Globus pallidus (tissue), 1 donor: ENCODE measurements around the gene KISS1R.

ENCODE experiments used
- DNase-seq: peaks from one replicate; pipeline ENCODE4 v3.0.0-alpha.2; 2015; ENCODE audit warnings: low spot score

The KISS1R gene

GRCh38 chr19:924553-925086, 7.5 kb downstream of the KISS1R start:
- DNase-seq: no peak

- DNase-seq: no peak
Measured at GRCh38 chr19:925087-925525, 8.0 kb downstream of the KISS1R start.

- DNase-seq: peak; percentile 66
Measured at GRCh38 chr19:925526-926322, 8.6 kb downstream of the KISS1R start, which contains the start of gene ARID3A. TSS of gene ARID3A (plus strand) at chr19:926035. CDS start at chr19:929529, 3,494 bp downstream.

GRCh38 chr19:926323-926588, 9.1 kb downstream of the KISS1R start:
- no peak for DNase-seq

GRCh38 chr19:926589-927350, 9.6 kb downstream of the KISS1R start:
- peak; percentile 42 for DNase-seq

- DNase-seq: no peak
Measured at GRCh38 chr19:927351-927779, 10.2 kb downstream of the KISS1R start.

GRCh38 chr19:927780-928401, 10.8 kb downstream of the KISS1R start:
- no peak for DNase-seq

- DNase-seq: no peak
Measured at GRCh38 chr19:928471-929202, 11.5 kb downstream of the KISS1R start.

GRCh38 chr19:929203-929890, 12.2 kb downstream of the KISS1R start:
- no peak for DNase-seq

- no peak for DNase-seq
Measured at GRCh38 chr19:929891-930258, 12.7 kb downstream of the KISS1R start.

GRCh38 chr19:931860-932647, 14.9 kb downstream of the KISS1R start:
- DNase-seq: no peak

- no peak for DNase-seq
Measured at GRCh38 chr19:932648-933552, 15.8 kb downstream of the KISS1R start.

- no peak for DNase-seq
Measured at GRCh38 chr19:933553-933882, 16.4 kb downstream of the KISS1R start.

GRCh38 chr19:934197-934840, 17.2 kb downstream of the KISS1R start:
- no peak for DNase-seq

- peak; percentile 72 for DNase-seq
Measured at GRCh38 chr19:934865-935479, 17.8 kb downstream of the KISS1R start.

- DNase-seq: no peak
Measured at GRCh38 chr19:936175-936546, 19.0 kb downstream of the KISS1R start.

GRCh38 chr19:937259-937694, 20.1 kb downstream of the KISS1R start:
- no peak for DNase-seq

- DNase-seq: no peak
Measured at GRCh38 chr19:938233-938923, 21.2 kb downstream of the KISS1R start.
